WTC11 (cell line): ENCODE data around the gene EYA2. TPM values are rescaled to one million over a fixed set of nuclear protein-coding genes. Genes with fewer than 3 reads are reported as not detected.

Experiments used
- ATAC-seq: fragments of 200-7000 bp; cut with Tn5 transposase; 2 replicates; pipeline ENCODE4 v1.10.0; 2021; ENCODE audit warnings: mild to moderate bottlenecking, moderate library complexity
- CTCF ChIA-PET: fragments of 300-600 bp; sonication (Branson Sonifier 250); formaldehyde crosslinking; loops from one replicate; lab custom pipeline; 2021; ENCODE audit warnings: antibody characterized with exemption; lab: Charles Lee
- POLR2A ChIA-PET: fragments of 350-600 bp; sonication (Branson Sonifier 250); formaldehyde crosslinking; loops from one replicate; lab custom pipeline; 2021; ENCODE audit warnings: antibody characterized with exemption; lab: Charles Lee
- DNase-seq: peaks from one replicate; pipeline ENCODE4 v3.0.0; 2021; ENCODE audit warnings: low spot score
- H3K27ac Mint-ChIP-seq: 2 replicates; pipeline ENCODE4 v1.8.0; 2021; ENCODE audit warnings: mixed read lengths
- H3K27me3 Mint-ChIP-seq: 2 replicates; pipeline ENCODE4 v1.8.0; 2021; ENCODE audit warnings: low read depth, mild to moderate bottlenecking, moderate library complexity, mixed read lengths
- H3K36me3 Mint-ChIP-seq: 2 replicates; pipeline ENCODE4 v1.8.0; 2021; ENCODE audit warnings: mixed read lengths
- H3K4me1 Mint-ChIP-seq: 2 replicates; pipeline ENCODE4 v1.8.0; 2022; ENCODE audit warnings: mixed read lengths
- H3K4me3 Mint-ChIP-seq: 2 replicates; pipeline ENCODE4 v1.8.0; 2021; ENCODE audit warnings: mild to moderate bottlenecking, moderate library complexity, mixed read lengths
- H3K9me3 Mint-ChIP-seq: 2 replicates; pipeline ENCODE4 v1.8.0; 2021; ENCODE audit warnings: mixed read lengths
- ARID4B ChIP-seq: sonication (generic); formaldehyde crosslinking; IDR thresholded peaks from 2 replicates; pipeline ENCODE4 v1.8.0; 2023; ENCODE audit warnings: missing genetic modification reagents, mild to moderate bottlenecking, borderline replicate concordance
- ATF1 ChIP-seq: sonication (generic); formaldehyde crosslinking; IDR thresholded peaks from 2 replicates; pipeline ENCODE4 v1.8.1; 2023; ENCODE audit warnings: mild to moderate bottlenecking, moderate library complexity, missing genetic modification reagents
- ATF6 ChIP-seq: sonication (generic); formaldehyde crosslinking; IDR thresholded peaks from 2 replicates; pipeline ENCODE4 v1.8.1; 2023; ENCODE audit warnings: mild to moderate bottlenecking, missing genetic modification reagents
- CBFB ChIP-seq: sonication (generic); formaldehyde crosslinking; IDR thresholded peaks from 2 replicates; pipeline ENCODE4 v1.8.1; 2022; ENCODE audit warnings: mild to moderate bottlenecking, low read depth, missing genetic modification reagents
- CREM ChIP-seq: sonication (generic); formaldehyde crosslinking; IDR thresholded peaks from 2 replicates; pipeline ENCODE4 v1.8.1; 2022; ENCODE audit warnings: mild to moderate bottlenecking, missing genetic modification reagents, moderate library complexity
- FOXJ3 ChIP-seq: sonication (generic); formaldehyde crosslinking; IDR thresholded peaks from 2 replicates; pipeline ENCODE4 v1.9.0; 2021; ENCODE audit warnings: missing genetic modification reagents, mild to moderate bottlenecking, borderline replicate concordance
- HMGXB4 ChIP-seq: sonication (generic); formaldehyde crosslinking; IDR thresholded peaks from 2 replicates; pipeline ENCODE4 v1.8.1; 2023; ENCODE audit warnings: mild to moderate bottlenecking, moderate library complexity, missing genetic modification reagents
- IRF2 ChIP-seq: sonication (generic); formaldehyde crosslinking; IDR thresholded peaks from 2 replicates; pipeline ENCODE4 v1.8.0; 2022; ENCODE audit warnings: low read depth, missing genetic modification reagents, borderline replicate concordance
- NR3C1 ChIP-seq: sonication (generic); formaldehyde crosslinking; conservative IDR thresholded peaks from 2 replicates; pipeline ENCODE4 v1.8.1; 2023; ENCODE audit warnings: low read depth, mild to moderate bottlenecking, missing genetic modification reagents
- PREB ChIP-seq: sonication (generic); formaldehyde crosslinking; IDR thresholded peaks from 2 replicates; pipeline ENCODE4 v1.8.1; 2022; ENCODE audit warnings: mild to moderate bottlenecking, missing genetic modification reagents, moderate library complexity, borderline replicate concordance
- USF2 ChIP-seq: sonication (generic); formaldehyde crosslinking; IDR thresholded peaks from 2 replicates; pipeline ENCODE4 v1.8.1; 2023; ENCODE audit warnings: mild to moderate bottlenecking, missing genetic modification reagents, moderate library complexity
- ZNF423 ChIP-seq: fragments of 250-450 bp; sonication (Bioruptor Pico); IDR thresholded peaks from 2 replicates; pipeline ENCODE4 v2.1.2; 2022; ENCODE audit warnings: mild to moderate bottlenecking, moderate library complexity
- ZNF671 ChIP-seq: fragments of 250-450 bp; sonication (Bioruptor Pico); IDR thresholded peaks from 2 replicates; pipeline ENCODE4 v1.8.0; 2021; ENCODE audit warnings: mild to moderate bottlenecking
- total RNA-seq: library from RNA; stranded (reverse); gene quantifications from 3 replicates; pipeline ENCODE4 v1.2.3, GENCODE V29; 2021

The EYA2 gene
- total RNA-seq, 1 experiment from 2014 or later = 1.5 TPM

GRCh38 chr20:47164140-47164539, 269.5 kb downstream of the EYA2 start (continued):
- TF ChIP-seq ARID4B (CRISPR knock-in tag) (no peak), CREM (CRISPR knock-in tag) (no peak), CBFB (CRISPR knock-in tag) (no peak)

GRCh38 chr20:47165376-47165865, 270.8 kb downstream of the EYA2 start:
- POLR2A ChIA-PET = no interaction called here
- H3K4me3 Mint-ChIP-seq = no peak overlapping the region
- H3K27ac Mint-ChIP-seq = no peak overlapping the region
- no peak for TF ChIP-seq NR3C1 (CRISPR knock-in tag)
- TF ChIP-seq ARID4B (CRISPR knock-in tag) = no peak
- no peak for TF ChIP-seq ATF6 (CRISPR knock-in tag)
- no peak for TF ChIP-seq USF2 (CRISPR knock-in tag)
- TF ChIP-seq HMGXB4 (CRISPR knock-in tag) = no peak
- TF ChIP-seq ATF1 (CRISPR knock-in tag) = no peak
- TF ChIP-seq PREB (CRISPR knock-in tag) = no peak
- TF ChIP-seq IRF2 = no peak
- TF ChIP-seq ZNF671 = no peak
- TF ChIP-seq FOXJ3 (CRISPR knock-in tag) = no peak
- TF ChIP-seq ZNF423 = no peak
- TF ChIP-seq, all 79 proteins: peak for 0
- DNase-seq (no peak), ATAC-seq (no peak)
- Mint-ChIP-seq H3K36me3 (peaks cover 3% of the 10 kb centered on the region), H3K4me1 (no peaks in the 10 kb centered on the region), H3K27me3 (peaks cover 4% of the 10 kb centered on the region), H3K9me3 (peaks cover 4% of the 10 kb centered on the region)
- CTCF ChIA-PET = interaction anchor here (1.5 kb wide), 1 partner anchor 31 kb away, joined by 5 read pairs; no protein-coding TSS in a partner anchor
